Measurements from ENCODE around the gene PREX1.

The PREX1 gene

GRCh38 chr20:48632825-48633619 lies 194.8 kb downstream of the PREX1 start:
- no peak overlapping the region for H3K4me3 ChIP-seq (ENCODE audit: low read depth, low read length)
- no peak for DNase-seq (ENCODE audit: low read depth)
- TF ChIP-seq, protein P1, sequence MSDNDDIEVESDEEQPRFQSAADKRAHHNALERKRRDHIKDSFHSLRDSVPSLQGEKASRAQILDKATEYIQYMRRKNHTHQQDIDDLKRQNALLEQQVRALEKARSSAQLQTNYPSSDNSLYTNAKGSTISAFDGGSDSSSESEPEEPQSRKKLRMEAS (IDR thresholded peaks at IDR 0.05; ENCODE audit: low read depth, low read length) = no peak
- TF ChIP-seq POLR2A (IDR thresholded peaks at IDR 0.05; ENCODE audit: extremely low read depth, insufficient read length) = no peak
- TF ChIP-seq, protein P2, sequence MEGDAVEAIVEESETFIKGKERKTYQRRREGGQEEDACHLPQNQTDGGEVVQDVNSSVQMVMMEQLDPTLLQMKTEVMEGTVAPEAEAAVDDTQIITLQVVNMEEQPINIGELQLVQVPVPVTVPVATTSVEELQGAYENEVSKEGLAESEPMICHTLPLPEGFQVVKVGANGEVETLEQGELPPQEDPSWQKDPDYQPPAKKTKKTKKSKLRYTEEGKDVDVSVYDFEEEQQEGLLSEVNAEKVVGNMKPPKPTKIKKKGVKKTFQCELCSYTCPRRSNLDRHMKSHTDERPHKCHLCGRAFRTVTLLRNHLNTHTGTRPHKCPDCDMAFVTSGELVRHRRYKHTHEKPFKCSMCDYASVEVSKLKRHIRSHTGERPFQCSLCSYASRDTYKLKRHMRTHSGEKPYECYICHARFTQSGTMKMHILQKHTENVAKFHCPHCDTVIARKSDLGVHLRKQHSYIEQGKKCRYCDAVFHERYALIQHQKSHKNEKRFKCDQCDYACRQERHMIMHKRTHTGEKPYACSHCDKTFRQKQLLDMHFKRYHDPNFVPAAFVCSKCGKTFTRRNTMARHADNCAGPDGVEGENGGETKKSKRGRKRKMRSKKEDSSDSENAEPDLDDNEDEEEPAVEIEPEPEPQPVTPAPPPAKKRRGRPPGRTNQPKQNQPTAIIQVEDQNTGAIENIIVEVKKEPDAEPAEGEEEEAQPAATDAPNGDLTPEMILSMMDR (IDR thresholded peaks at IDR 0.05; ENCODE audit: low read depth, low read length) = no peak

DNA sequence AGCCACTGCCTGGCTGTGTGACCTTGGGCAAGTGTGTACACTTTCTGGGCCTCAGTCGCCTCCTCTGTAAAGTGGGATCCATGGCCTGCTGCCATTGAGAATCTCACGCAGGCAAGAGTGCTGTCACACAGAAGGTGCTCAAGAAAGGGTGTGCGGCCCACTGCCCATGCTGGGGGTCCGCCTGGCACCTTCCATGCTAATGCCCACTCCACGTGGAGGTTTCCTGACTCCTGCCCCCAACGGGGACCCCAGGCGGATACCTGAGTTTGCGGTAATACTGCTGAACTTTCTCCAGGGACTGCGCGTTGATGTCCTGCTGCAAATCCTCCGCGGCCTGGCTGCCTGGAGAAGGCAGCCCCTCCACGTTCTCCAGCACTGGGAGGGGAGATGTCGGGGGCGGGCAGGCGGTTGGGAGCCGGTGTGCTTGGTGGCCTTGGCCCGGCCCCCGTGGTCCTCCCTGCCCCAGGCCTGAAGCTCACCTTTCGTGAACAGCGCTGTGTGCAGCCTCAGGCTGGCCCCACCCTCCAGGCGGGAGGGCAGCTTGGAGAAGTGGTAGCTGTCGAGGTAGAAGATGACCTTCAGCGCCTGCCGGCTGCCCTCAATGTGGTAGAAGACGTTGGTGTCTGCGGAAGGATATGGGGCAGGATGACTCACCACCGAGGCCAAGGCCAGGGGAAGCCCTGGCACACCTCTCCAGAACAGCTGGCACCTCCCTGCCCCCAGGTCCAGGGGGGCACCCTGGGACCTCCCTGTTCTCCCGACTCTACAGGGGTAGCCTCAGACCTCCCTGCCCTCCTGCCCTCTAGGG lies 195.6 kb downstream of the PREX1 start:
- no peak overlapping the region for H3K4me3 ChIP-seq (ENCODE audit: low read depth, low read length)
- DNase-seq (ENCODE audit: low read depth) = peak; percentile 77
- TF ChIP-seq, protein P1 (IDR thresholded peaks at IDR 0.05; ENCODE audit: low read depth, low read length) = no peak
- no peak for TF ChIP-seq POLR2A (IDR thresholded peaks at IDR 0.05; ENCODE audit: extremely low read depth, insufficient read length)
- no peak for TF ChIP-seq MYC (IDR thresholded peaks at IDR 0.05; ENCODE audit: low read depth, low read length)
- TF ChIP-seq, protein P2 (IDR thresholded peaks at IDR 0.05; ENCODE audit: low read depth, low read length) = no peak

DNA sequence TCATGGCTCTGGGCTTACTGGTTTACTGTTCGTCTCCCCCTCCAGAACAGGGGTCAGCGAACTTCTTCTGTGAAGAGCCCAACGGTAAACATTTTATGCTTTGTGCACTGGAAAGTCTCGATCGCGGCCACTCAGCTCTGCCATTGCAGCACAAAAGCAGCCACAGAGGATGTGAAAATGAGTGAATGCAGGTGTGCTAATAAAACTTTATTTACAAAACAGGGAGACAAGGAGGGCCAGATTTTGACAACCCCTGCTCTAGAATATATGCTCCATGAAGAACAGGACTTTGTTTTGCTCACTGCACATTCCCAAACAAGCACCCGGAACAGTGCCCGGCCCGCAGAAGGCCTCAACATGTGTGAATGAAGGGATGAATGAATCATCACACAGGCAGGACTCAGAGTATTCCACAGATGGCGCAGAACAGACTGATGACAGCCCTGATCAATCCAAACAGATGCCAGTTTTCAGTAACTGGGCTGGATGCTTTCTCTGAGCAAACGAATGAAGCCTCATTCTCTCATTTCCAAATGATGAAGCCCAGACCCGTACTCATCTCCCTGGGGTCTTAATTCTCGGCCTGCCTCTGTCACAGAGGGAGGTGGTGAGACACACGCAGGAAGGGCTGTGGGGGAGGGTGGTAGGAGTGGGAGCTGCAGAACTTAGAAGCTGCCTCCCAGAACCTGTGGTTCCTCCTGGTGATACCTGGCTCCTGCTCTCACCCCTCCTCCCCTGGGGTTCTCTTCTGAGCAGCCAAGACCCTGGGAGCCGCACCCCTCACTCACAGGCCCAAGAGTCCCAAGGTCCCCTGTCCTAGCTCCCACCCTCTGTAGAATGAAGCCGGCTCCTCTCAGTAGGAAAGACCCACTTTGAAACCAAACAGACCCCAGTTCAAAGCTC lies 196.4 kb downstream of the PREX1 start:
- H3K4me3 ChIP-seq (ENCODE audit: low read depth, low read length) = no peak overlapping the region
- peak; percentile 32 for DNase-seq (ENCODE audit: low read depth)
- TF ChIP-seq, protein P1 (IDR thresholded peaks at IDR 0.05; ENCODE audit: low read depth, low read length) = no peak
- no peak for TF ChIP-seq MYC (IDR thresholded peaks at IDR 0.05; ENCODE audit: low read depth, low read length)
- TF ChIP-seq, protein P2 (IDR thresholded peaks at IDR 0.05; ENCODE audit: low read depth, low read length) = no peak
- TF ChIP-seq POLR2A (IDR thresholded peaks at IDR 0.05; ENCODE audit: extremely low read depth, insufficient read length) = no peak

DNA sequence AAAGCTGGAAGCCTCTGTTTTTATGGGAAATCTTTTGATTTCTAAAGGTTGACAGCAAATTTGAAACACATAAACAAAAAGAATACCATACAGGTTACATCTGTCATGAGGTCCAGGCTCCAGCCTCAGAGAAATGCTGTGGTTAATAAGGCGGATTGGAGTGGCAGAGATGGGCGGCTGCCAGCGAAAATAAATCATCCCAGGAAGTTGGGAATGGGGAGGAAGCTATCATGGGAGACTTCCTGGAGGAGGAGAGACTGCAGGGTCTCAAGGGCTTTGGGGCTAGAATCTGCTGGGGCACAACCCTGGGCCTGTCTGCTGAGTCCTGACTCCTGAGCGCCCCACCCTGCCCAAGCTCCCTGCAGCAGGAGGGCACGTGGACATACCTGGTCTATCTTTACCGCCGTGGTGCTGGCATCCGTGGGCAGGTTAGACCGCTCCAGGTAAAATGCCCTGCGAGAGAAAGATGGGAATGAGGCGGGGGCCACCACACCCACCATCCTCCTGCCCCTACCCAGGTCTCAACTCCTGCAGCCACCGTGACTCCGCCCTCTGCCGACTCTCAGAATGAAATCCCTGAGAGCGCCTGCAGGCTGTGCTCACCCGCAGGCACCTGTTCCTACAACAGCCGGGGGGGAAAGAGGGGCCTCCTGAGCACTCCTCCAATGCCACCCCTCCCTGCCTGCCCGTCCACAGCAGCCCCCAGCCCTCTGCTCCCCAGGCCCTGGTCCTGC lies 197.3 kb downstream of the PREX1 start:
- TF ChIP-seq, protein P2 (IDR thresholded peaks at IDR 0.05; ENCODE audit: low read depth, low read length) = no peak
- TF ChIP-seq POLR2A (IDR thresholded peaks at IDR 0.05; ENCODE audit: extremely low read depth, insufficient read length) = no peak
- TF ChIP-seq MYC (IDR thresholded peaks at IDR 0.05; ENCODE audit: low read depth, low read length) = no peak
- TF ChIP-seq, protein P1 (IDR thresholded peaks at IDR 0.05; ENCODE audit: low read depth, low read length) = no peak
- no peak overlapping the region for H3K4me3 ChIP-seq (ENCODE audit: low read depth, low read length)
- DNase-seq (ENCODE audit: low read depth) = no peak

DNA sequence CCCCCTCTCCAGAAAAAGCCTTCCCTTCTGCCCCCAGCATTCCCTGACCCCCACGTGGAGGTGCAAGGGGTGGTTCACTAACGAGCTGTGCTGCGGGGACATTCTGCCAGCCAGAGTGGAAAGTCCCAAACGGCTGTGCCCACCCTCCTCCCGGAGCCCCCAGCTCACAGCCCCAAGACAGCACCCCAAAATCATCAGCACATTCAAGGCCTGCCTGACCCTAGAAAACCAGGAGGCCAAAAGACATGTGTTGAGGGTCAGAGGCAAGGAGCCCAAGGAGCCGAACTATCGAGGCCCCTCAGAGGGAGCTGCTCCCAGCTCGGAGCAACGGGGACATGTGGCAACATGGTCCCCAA lies 197.9 kb downstream of the PREX1 start:
- no peak for DNase-seq (ENCODE audit: low read depth)
- no peak overlapping the region for H3K4me3 ChIP-seq (ENCODE audit: low read depth, low read length)
- TF ChIP-seq MYC (IDR thresholded peaks at IDR 0.05; ENCODE audit: low read depth, low read length) (no peak), POLR2A (IDR thresholded peaks at IDR 0.05; ENCODE audit: extremely low read depth, insufficient read length) (no peak)
- TF ChIP-seq, protein P2 (IDR thresholded peaks at IDR 0.05; ENCODE audit: low read depth, low read length) = no peak
- TF ChIP-seq, protein P1 (IDR thresholded peaks at IDR 0.05; ENCODE audit: low read depth, low read length) = no peak
